GM19023 (cell line): ENCODE data around the gene SIRT3.

ENCODE experiments used
- ATAC-seq: cut with Tn5 transposase; IDR thresholded peaks from one replicate; pipeline ENCODE4 v1.9.1; 2021; ENCODE audit warnings: mild to moderate bottlenecking, moderate library complexity; ENCODE audit not compliant: unreplicated experiment

The SIRT3 gene

DNA sequence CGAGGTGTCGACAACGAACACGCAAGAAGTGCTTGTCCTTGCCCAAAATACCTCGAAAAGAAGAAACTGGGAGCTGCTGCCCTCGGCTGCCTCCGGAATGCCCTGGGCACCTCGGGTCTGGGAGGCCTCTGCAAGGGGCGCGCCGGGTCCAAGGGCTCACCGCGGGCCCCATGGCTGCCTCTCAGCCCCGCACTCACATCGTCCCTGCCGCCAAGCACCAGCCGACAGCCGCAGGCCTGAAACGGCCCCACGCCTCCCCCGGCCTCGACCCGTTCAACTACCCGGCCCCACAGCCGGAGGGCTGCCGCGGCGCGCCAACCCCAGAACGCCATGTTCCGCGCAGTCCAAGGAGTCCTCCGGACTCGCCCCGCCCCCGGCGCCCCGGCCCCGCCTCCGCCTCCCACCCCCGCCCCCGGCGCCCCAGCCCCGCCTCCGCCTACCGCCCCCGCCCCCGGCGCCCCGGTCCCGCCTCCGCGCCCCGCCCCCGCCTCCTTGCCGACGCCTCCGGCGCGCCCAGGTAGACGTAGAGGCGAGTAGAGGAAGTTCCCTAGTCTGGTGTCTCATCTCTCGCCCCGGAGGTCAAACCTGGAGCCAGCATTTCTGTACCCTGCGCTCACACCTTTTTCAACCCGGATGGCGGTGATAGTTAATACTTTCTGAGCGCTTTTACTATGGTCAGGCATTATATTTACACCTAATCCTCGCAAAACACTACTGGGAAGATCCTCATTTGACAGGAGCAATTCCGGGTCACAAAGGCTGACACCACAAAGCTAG is at the start of gene SIRT3:
Gene SIRT3, minus strand, starts transcription at position 346 of the 777 bp plus-strand sequence. Its CDS starts 14 bp downstream, at position 332.
- peak; percentile 69 for ATAC-seq

DNA sequence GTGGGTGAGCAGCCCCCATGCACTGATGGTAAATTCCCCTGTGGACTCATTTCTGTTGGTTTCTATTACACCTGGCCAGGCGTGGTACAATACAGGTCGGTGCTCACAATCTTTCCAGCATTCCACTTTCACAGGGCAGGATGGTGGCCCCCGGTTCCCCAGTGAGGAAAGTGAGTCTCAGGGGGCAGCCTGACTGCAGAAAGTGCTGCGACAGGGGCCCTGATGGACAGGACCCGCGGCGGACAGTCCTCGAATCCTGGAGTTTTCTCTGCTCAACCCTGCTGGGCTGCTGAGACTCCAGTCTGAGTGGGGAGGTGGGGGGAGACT is 49.7 kb upstream of the SIRT3 start:
- no peak for ATAC-seq

DNA sequence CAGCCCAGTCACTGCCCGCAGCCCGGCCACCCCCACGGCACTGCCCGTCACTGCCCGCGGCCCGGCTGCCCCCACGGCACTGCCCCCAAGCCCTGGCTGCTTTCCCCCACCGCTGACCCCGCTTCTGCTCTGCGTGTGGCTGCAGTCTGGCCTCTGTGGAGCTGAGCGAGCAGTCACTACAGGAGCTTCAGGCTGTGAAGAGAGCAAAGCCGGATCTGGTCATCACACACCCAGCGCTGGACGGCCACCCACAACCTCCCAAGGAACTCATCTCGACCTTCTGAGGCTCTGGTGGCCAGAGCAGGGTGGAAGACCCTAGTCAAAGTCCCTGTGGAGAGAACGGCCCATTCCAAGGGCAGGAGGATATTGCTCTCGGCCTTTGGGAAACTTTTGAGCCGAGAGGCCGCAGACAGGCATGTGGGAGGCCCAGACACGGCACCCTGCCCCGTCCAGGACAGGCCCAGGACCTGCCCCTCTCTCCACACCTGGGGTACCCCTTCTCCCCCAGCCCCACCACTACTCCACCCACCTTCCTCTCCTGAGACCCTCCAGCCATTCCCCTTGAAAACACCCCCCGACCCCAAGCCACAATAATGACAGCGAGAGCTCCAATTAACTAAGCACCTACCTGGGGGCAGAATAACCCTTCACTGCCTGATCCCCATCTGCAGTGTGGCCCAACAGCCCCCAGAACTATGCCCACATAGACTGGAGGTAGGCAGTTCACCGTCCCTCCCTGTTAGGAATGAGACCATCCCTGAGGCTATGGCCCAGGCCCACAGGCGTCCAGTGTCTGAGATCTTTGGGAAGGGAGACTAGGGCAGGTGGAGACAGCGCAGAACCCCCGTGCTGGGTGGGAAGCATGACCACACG is 49.1 kb upstream of the SIRT3 start:
- ATAC-seq = no peak

DNA sequence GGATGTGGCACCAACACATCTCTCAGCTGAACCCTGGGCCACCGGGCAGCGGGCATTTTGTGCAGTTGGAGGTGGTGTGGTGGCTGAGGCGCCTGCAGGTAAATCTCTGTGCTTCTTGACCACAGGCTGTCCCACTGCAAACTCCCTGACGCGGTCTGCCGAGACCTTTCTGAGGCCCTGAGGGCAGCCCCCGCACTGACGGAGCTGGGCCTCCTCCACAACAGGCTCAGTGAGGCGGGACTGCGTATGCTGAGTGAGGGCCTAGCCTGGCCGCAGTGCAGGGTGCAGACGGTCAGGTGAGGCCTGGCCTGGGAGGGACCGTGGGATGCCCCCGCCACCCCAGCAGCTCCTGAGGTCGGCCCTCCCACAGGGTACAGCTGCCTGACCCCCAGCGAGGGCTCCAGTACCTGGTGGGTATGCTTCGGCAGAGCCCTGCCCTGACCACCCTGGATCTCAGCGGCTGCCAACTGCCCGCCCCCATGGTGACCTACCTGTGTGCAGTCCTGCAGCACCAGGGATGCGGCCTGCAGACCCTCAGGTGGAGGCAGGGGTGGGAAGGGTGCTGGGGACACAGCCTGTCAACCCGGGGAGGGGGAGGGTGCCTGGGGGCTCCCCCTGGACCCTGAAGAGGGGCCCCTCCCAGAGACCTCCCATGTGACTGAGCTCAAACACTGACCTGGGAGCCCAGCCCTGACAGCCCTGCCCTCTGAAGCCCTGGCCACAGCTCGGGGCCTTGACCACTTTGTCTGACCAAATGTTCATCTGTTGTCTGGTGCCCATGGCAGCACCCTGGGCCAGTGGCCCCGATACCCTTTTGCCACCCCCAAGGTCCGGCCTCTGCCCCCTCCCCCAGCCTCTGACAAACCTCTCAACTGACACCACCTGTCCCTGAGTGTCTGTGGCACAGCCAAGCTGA is 48.2 kb upstream of the SIRT3 start:
- ATAC-seq = no peak

DNA sequence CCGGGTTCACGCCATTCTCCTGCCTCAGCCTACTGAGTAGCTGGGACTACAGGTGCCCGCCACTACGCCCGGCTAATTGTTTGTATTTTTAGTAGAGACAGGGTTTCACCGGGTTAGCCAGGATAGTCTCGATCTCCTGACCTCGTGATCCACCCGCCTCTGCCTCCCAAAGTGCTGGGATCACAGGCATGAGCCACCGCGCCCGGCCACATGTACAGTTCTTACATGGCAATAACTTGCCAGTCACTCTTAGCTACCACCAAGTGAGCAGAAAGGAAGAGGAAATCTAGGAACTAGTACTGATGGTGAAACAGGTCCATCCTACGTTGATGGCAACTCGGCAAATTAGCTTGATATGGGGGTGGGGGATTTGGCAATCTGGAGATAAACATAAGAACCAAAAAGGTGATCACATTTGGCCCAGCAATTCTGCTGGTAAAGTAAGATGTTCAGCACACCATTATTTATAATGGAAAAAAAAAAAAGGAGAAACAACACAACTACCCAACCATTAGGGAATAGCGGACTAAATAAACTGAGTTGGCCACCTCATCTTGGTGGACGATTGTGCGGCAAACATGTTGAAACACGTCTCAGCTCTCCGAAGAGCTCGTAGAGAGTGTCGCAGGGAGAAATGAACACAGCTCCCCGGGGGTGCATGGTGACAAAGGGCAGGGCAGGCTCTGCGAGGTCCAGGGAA is 47.4 kb upstream of the SIRT3 start:
- ATAC-seq = no peak

DNA sequence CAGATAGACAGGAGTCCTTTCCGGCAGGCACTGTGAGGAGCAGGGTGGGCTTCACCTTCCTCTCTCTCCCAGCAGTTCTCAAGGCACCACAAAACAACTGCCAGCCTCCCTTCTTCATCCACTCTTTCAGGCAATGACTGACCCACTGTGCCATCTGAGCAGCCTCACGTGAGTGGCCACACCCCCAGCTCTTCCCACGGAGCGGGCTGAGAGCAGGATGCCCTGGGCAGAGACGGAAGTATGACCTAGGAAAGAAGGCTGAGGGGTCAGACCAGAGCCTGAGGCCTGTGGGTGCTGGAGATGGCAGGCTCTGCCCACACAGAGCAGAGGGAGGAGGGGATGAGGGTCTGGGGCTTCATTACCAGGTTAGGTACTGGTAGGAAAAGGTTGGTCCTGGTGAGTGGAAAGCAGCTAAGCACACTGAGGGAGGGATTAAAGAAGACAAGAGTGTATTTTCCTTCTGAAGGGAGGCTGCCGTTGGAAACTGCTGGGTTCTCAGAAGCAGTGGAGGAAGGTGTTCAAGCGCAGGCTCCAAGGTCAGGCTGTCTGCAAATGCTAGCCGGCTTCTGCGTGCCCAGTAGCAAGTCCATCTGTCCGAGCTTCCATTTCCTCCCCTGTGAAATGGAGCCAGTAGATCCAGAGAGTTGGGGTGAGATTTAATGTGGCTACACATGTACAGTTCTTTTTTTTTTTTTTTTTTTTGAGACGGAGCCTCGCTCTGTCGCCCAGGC is 46.7 kb upstream of the SIRT3 start:
- ATAC-seq = no peak

DNA sequence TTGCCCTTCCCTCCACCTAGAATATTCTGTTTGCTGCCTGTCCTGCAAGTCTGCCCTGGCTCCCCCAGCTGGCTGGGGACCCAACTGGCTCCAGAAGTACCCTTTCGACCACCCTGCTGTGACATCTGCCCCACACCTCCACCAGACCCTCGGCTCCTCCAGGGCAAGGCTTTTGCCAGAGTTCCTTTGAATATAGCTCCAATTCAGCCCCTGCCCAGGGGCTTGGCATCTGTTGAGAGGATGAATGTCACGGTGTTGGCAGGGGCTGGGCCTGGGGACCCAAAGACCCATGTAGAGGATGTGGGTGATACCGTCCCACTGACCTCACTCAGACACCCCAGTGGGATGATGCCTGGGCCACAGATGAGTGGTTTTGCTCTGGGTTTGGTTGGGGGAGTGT is 46.0 kb upstream of the SIRT3 start:
- no peak for ATAC-seq

DNA sequence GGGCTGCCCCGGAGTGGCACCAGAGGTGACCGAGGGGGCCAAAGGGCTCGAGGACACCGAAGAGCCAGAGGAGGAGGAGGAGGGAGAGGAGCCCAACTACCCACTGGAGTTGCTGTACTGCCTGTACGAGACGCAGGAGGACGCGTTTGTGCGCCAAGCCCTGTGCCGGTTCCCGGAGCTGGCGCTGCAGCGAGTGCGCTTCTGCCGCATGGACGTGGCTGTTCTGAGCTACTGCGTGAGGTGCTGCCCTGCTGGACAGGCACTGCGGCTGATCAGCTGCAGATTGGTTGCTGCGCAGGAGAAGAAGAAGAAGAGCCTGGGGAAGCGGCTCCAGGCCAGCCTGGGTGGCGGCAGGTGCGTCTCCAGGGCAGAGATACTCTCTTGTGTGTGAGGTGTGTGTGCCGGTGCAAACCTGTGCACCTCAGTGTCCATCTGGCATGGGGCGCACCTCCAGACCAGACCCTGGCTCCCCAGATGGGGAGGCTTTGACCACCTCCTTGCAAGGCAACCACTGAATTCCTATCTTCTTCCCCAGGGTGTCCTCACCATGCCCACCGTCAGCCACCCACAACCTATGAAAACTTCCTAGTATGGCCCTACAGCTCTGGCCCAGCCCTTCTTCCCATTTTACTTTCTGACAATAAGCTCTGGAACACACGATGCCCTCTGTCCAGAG is 45.5 kb upstream of the SIRT3 start:
- no peak for ATAC-seq

DNA sequence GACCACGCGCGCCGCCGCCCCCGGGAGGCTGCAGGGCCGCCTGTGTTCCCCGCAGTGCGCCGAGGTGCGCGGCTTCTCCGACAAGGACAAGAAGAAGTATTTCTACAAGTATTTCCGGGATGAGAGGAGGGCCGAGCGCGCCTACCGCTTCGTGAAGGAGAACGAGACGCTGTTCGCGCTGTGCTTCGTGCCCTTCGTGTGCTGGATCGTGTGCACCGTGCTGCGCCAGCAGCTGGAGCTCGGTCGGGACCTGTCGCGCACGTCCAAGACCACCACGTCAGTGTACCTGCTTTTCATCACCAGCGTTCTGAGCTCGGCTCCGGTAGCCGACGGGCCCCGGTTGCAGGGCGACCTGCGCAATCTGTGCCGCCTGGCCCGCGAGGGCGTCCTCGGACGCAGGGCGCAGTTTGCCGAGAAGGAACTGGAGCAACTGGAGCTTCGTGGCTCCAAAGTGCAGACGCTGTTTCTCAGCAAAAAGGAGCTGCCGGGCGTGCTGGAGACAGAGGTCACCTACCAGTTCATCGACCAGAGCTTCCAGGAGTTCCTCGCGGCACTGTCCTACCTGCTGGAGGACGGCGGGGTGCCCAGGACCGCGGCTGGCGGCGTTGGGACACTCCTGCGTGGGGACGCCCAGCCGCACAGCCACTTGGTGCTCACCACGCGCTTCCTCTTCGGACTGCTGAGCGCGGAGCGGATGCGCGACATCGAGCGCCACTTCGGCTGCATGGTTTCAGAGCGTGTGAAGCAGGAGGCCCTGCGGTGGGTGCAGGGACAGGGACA is 44.8 kb upstream of the SIRT3 start:
- ATAC-seq = no peak

DNA sequence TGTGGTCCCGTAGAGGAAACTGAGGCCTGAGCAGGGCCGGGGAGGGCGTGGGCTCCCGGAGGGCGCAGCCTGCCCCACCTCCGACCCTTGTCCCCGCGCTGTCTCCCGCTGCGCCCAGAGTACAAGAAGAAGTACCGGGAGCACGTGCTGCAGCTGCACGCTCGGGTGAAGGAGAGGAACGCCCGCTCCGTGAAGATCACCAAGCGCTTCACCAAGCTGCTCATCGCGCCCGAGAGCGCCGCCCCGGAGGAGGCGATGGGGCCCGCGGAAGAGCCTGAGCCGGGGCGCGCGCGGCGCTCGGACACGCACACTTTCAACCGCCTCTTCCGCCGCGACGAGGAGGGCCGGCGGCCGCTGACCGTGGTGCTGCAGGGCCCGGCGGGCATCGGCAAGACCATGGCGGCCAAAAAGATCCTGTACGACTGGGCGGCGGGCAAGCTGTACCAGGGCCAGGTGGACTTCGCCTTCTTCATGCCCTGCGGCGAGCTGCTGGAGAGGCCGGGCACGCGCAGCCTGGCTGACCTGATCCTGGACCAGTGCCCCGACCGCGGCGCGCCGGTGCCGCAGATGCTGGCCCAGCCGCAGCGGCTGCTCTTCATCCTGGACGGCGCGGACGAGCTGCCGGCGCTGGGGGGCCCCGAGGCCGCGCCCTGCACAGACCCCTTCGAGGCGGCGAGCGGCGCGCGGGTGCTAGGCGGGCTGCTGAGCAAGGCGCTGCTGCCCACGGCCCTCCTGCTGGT is 44.0 kb upstream of the SIRT3 start:
- ATAC-seq = no peak

DNA sequence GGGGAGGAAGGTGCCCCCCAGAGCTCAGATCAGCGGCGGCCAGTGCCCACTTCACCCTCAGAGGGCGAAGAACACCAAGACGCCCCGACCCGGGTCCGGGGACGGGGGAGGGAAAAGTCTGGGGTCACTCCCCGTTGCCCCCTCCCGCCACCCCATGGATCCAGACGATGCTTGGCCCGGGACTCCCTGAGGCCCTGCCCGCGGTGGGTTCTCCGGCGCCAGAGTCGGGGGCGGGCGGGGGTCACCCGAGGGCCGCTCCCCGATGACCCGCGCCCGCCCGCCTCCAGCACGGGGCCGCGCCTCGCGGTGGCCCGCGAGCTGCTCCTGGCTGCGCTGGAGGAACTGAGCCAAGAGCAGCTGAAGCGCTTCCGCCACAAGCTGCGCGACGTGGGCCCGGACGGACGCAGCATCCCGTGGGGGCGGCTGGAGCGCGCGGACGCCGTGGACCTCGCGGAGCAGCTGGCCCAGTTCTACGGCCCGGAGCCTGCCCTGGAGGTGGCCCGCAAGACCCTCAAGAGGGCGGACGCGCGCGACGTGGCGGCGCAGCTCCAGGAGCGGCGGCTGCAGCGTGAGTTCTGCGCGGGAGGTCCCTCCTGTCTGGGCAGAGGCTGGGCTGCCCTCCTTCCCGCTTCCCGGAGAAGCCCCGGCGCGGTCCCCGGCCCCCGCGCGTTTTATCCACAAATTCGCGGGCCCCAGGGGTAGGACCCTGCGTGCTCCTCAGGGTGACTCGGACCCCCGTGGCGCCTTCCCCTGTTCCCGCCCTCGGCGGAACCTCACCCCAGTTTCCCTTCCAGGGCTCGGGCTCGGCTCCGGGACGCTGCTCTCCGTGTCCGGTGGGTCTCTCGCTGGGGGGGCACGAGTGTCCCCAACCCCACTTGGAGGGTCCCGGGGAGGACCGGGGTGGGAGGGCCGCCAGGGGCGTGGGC is 43.2 kb upstream of the SIRT3 start:
- ATAC-seq = no peak

DNA sequence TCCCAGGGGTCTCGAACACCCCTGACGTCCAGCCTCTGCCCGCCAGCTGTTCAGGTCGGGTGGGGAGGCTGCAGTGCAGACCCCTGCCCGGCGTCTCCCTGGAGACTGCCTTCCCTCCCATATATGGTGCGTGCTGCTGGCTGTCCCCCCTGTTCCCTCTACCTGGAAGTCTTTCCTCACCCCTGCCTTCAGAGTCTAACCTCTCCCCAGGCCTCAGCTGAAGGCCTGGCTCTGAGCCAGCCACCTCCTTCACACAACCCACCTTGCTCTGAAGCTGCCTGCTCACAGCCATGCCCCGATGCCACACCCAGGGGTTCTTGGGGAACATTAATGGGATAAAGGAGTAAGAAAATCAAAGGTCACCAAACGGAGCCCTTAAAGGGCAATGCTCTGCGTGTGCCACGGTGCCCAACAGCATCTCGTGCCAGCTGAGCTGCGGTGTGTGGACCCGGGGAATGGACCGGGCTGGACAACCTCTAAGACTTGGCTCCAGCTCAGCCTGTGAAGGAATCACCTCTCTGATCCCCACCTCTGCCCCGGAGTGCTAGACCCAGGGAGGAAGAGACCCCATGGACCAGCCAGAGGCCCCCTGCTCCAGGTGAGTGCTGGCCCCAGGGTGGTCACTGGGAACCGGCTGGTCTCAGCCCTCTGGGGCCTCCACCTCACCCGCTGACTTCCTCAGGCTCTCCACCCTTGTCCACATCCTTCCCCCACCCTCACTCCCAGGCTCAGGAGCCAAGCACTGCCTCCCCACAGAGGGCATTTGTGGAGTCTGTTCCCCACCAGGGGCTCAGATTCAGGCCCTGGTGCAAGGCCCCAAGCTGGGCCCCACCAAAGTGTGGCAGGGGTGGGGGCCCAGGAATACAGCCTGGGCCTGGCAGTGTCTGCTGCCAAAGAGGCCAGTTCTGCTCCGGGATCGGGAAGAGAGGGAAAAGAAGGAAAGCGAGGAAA is 42.1 kb upstream of the SIRT3 start, which contains the start of gene NLRP6:
Gene NLRP6, plus strand, starts transcription at position 407 of the 951 bp plus-strand sequence. Its CDS starts 163 bp downstream, at position 570.
- no peak for ATAC-seq

DNA sequence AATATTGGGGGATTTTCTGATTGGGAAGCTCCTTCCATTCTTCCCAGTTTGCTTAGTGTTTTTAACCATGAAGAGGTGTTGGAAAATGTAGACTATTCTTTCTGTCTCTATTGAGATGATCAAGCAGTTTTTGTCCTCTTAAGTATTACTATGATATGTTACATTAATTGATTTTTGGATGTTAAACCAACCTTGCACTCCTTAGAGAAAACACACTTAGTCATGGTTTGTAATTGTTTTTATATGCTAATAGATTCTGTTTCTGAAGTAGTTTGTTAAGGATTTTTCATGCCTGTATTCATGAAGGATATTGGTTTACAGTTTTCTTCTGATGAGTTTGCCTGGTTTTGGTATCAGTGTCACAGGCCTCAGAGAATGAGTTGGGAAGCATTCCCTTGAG is 40.1 kb upstream of the SIRT3 start:
- no peak for ATAC-seq

DNA sequence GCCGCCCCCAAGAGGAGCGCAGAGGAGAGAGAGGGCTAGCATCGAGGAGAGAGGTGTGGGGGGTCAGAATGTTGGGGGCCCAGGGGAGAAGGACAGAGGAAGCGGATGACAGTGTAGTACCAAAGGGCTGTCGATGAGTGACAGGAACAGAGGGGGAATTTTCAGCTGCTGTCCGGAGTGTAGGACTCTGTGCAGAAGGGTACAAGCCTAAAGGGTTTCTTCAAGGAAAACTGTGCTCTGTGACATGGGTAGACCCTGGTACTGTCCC is 36.7 kb upstream of the SIRT3 start:
- no peak for ATAC-seq

DNA sequence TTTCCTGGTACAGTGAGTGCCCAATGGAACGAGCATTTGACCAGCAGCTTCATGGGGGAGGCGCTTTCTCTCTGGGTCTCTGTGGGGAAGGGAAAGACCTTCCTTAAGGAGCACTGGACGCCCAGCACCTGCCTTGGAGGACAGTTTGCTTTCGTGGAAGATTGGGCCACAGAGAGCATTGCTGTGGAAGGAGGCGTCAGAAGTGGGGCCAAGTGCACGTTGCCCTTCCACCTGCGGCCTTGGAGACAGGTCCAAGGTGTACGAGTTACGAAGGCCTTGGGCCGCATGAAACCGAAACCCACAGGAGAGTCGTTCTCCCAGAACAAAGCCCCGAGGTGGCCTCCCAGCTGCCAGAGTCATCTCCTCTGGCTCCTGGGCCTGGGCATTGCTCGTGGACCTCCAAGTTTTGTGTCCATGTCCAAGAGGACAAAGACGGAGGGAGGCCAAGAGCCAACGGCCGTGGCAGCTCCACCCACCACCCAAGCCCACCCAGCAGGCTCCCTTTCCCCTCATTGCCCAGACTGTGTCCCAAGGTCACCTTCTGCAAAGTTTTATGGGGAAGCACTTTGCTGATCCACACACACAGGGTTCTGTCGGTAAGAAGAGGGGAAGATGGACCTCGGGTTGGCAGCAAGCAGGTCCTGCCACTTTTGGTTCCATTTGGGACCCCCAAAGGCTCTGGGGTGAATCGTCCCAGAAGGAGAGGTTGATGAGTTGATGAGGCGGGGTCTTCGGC is 36.2 kb upstream of the SIRT3 start:
- ATAC-seq = no peak
